ENCODE measurements around the gene RESP18.

- TF ChIP-seq MAZ (IDR thresholded peaks at IDR 0.05; ENCODE audit: borderline replicate concordance, low read depth, low read length) (no peak), CHD1 (IDR thresholded peaks at IDR 0.05; ENCODE audit: low read depth, low read length) (no peak), CTCF (conservative IDR thresholded peaks at IDR 0.05; ENCODE audit: low read depth, low read length) (no peak), POLR2A (IDR thresholded peaks at IDR 0.05; ENCODE audit: low read depth, low read length) (no peak), RAD21 (IDR thresholded peaks at IDR 0.05; ENCODE audit: low read length) (no peak), CEBPB (IDR thresholded peaks at IDR 0.05; ENCODE audit: low read depth, low read length) (no peak), USF2 (IDR thresholded peaks at IDR 0.05; ENCODE audit: low read depth, low read length) (no peak), FOS (IDR thresholded peaks at IDR 0.05; ENCODE audit: low read depth, low read length) (no peak), ELK1 (IDR thresholded peaks at IDR 0.05; ENCODE audit: borderline replicate concordance, low read depth, low read length) (no peak), SMC3 (IDR thresholded peaks at IDR 0.05; ENCODE audit: low read depth, low read length) (no peak), RFX5 (IDR thresholded peaks at IDR 0.05; ENCODE audit: low read depth, low read length) (no peak), NFE2L2 (IDR thresholded peaks at IDR 0.05; ENCODE audit: low read depth, low read length) (no peak)
These were observed 17.7 kb upstream of the RESP18 start for GRCh38 chr2:219350215-219350614.

Data from IMR-90 (cell line).